DND-41 (cell line): Measurements from ENCODE around the gene STKLD1.

Experiments used
- ATAC-seq: fragments of 200-7000 bp; cut with Tn5 transposase; 3 replicates; pipeline ENCODE4 v1.9.1; 2021; ENCODE audit warnings: low read depth; ENCODE audit not compliant: insufficient read depth
- DNase-seq: peaks from one replicate; pipeline ENCODE4 v3.0.0-alpha.2; 2020
- H2AFZ ChIP-seq: 2 replicates; pipeline ENCODE4 v1.6.0; 2012; ENCODE audit warnings: low read depth, low read length
- H3K27ac ChIP-seq: 2 replicates; pipeline ENCODE4 v1.5.1; 2012; ENCODE audit warnings: low read length, inconsistent platforms
- H3K27me3 ChIP-seq: fragments of 200-600 bp; sonication (generic); 2 replicates; pipeline ENCODE4 v1.6.0; 2012; ENCODE audit warnings: low read length, mild to moderate bottlenecking, inconsistent platforms; ENCODE audit not compliant: insufficient read depth, poor library complexity
- H3K36me3 ChIP-seq: 2 replicates; pipeline ENCODE4 v1.5.1; 2012; ENCODE audit warnings: low read length, inconsistent platforms; ENCODE audit not compliant: insufficient read depth
- H3K4me1 ChIP-seq: 2 replicates; pipeline ENCODE4 v1.5.1; 2012; ENCODE audit warnings: mild to moderate bottlenecking, low read length; ENCODE audit not compliant: insufficient read depth
- H3K4me2 ChIP-seq: 2 replicates; pipeline ENCODE4 v1.6.0; 2012; ENCODE audit warnings: mild to moderate bottlenecking, moderate library complexity, low read length, inconsistent platforms; ENCODE audit not compliant: insufficient read depth
- H3K4me3 ChIP-seq, 2 experiments: fragments of 200-600 bp in 1 of 2; shearing (Covaris generic) in 1 of 2; 2 replicates each; pipeline ENCODE4 v1.5.1; 2012 to 2016; ENCODE audit warnings: inconsistent platforms in 2 of 2, low read length in 2 of 2, mild to moderate bottlenecking in 2 of 2, low read depth in 1 of 2, moderate library complexity in 1 of 2
- H3K79me2 ChIP-seq: 2 replicates; pipeline ENCODE4 v1.6.0; 2012; ENCODE audit warnings: low read length, inconsistent platforms; ENCODE audit not compliant: insufficient read depth
- H3K9ac ChIP-seq: 2 replicates; pipeline ENCODE4 v1.6.0; 2012; ENCODE audit warnings: low read depth, mild to moderate bottlenecking, inconsistent platforms, low read length, moderate library complexity
- H3K9me3 ChIP-seq: 2 replicates; pipeline ENCODE4 v1.5.1; 2012; ENCODE audit warnings: low read length, moderate library complexity, mild to moderate bottlenecking, inconsistent platforms; ENCODE audit not compliant: insufficient read depth, severe bottlenecking
- H4K20me1 ChIP-seq: 2 replicates; pipeline ENCODE4 v1.6.0; 2012; ENCODE audit warnings: low read length; ENCODE audit not compliant: insufficient read depth
- EZH2 ChIP-seq: IDR thresholded peaks from 3 replicates; pipeline ENCODE4 v1.6.1; 2012; ENCODE audit warnings: borderline replicate concordance, low read depth, mild to moderate bottlenecking, moderate library complexity, low read length, inconsistent platforms; ENCODE audit not compliant: severe bottlenecking
- TF ChIP-seq, protein P1 (sequence below): IDR thresholded peaks from 2 replicates; pipeline ENCODE4 v1.5.1; 2012; ENCODE audit warnings: borderline replicate concordance, low read length, moderate library complexity, mild to moderate bottlenecking; ENCODE audit not compliant: poor library complexity, severe bottlenecking; ENCODE audit errors: extremely low read depth

STKLD1 gene

DNA sequence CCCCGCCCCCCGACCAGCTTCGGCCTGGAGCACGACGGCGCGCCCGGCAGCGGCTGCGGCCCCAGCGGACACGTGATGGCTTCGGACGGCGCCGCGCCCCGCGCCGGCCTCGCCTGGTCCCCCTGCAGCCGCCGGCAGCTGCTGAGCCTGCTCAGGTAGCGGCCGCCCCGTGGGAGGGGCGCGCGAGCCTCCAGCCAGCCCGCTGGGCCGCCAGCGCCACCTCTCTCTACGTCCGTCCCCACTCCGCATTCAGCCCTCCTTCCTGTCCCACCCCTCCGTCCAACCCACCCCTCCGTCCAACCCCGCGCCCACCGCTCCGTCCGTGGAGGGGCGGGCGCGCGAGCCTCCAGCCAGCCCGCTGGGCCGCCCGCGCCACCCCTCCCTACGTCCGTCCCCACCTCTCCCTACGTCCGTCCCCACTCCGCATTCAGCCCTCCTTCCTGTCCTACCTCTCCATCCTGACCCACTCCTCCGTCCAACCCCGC is 52.5 kb downstream of the STKLD1 start:
- Histone ChIP-seq H3K4me1 (no peaks in the 10 kb centered on the region), H3K79me2 (no peaks in the 10 kb centered on the region), H3K4me2 (no peak overlapping the region), H3K9ac (no peak overlapping the region), H4K20me1 (no peaks in the 10 kb centered on the region), H3K4me3 (no peak overlapping the region), H3K27ac (no peak overlapping the region), H3K27me3 (no peaks in the 10 kb centered on the region), H2AFZ (no peak overlapping the region), H3K36me3 (no peaks in the 10 kb centered on the region), H3K9me3 (no peaks in the 10 kb centered on the region)
- DNase-seq, result no peak
- TF ChIP-seq EZH2, result no peak
- TF ChIP-seq, protein P1, sequence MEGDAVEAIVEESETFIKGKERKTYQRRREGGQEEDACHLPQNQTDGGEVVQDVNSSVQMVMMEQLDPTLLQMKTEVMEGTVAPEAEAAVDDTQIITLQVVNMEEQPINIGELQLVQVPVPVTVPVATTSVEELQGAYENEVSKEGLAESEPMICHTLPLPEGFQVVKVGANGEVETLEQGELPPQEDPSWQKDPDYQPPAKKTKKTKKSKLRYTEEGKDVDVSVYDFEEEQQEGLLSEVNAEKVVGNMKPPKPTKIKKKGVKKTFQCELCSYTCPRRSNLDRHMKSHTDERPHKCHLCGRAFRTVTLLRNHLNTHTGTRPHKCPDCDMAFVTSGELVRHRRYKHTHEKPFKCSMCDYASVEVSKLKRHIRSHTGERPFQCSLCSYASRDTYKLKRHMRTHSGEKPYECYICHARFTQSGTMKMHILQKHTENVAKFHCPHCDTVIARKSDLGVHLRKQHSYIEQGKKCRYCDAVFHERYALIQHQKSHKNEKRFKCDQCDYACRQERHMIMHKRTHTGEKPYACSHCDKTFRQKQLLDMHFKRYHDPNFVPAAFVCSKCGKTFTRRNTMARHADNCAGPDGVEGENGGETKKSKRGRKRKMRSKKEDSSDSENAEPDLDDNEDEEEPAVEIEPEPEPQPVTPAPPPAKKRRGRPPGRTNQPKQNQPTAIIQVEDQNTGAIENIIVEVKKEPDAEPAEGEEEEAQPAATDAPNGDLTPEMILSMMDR, result no peak
- no peak for ATAC-seq

GRCh38 chr9:133429214-133429613 is 53.0 kb downstream of the STKLD1 start:
- no peaks in the 10 kb centered on the region for H3K36me3 ChIP-seq
- no peaks in the 10 kb centered on the region for H3K27me3 ChIP-seq
- TF ChIP-seq EZH2, result no peak
- TF ChIP-seq, protein P1, result no peak
- no peaks in the 10 kb centered on the region for H4K20me1 ChIP-seq
- no peak overlapping the region for H3K9ac ChIP-seq
- H2AFZ ChIP-seq, result no peak overlapping the region
- H3K4me1 ChIP-seq, result no peaks in the 10 kb centered on the region
- no peak overlapping the region for H3K4me2 ChIP-seq
- H3K27ac ChIP-seq, result no peak overlapping the region
- DNase-seq (no peak), ATAC-seq (no peak)
- no peaks in the 10 kb centered on the region for H3K79me2 ChIP-seq
- H3K9me3 ChIP-seq, result no peaks in the 10 kb centered on the region
- no peak overlapping the region for H3K4me3 ChIP-seq

GRCh38 chr9:133429641-133430161 is 53.5 kb downstream of the STKLD1 start:
- H3K79me2 ChIP-seq, result no peaks in the 10 kb centered on the region
- H3K4me1 ChIP-seq, result no peaks in the 10 kb centered on the region
- ATAC-seq (no peak), DNase-seq (no peak)
- no peaks in the 10 kb centered on the region for H4K20me1 ChIP-seq
- no peak overlapping the region for H2AFZ ChIP-seq
- no peaks in the 10 kb centered on the region for H3K9me3 ChIP-seq
- no peaks in the 10 kb centered on the region for H3K36me3 ChIP-seq
- no peaks in the 10 kb centered on the region for H3K27me3 ChIP-seq
- H3K9ac ChIP-seq, result no peak overlapping the region
- H3K27ac ChIP-seq, result no peak overlapping the region
- no peak overlapping the region for H3K4me2 ChIP-seq
- TF ChIP-seq, protein P1, result no peak
- TF ChIP-seq EZH2, result no peak
- no peak overlapping the region for H3K4me3 ChIP-seq
